ENCODE results near the gene NUP62CL.
"Not testable (repeated sequence)": the region's sequence is repeated elsewhere in the genome, so short reads cannot be mapped to it uniquely, and the experiment has no call there.

NUP62CL gene, protein sequence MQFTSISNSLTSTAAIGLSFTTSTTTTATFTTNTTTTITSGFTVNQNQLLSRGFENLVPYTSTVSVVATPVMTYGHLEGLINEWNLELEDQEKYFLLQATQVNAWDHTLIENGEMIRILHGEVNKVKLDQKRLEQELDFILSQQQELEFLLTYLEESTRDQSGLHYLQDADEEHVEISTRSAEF

DNA sequence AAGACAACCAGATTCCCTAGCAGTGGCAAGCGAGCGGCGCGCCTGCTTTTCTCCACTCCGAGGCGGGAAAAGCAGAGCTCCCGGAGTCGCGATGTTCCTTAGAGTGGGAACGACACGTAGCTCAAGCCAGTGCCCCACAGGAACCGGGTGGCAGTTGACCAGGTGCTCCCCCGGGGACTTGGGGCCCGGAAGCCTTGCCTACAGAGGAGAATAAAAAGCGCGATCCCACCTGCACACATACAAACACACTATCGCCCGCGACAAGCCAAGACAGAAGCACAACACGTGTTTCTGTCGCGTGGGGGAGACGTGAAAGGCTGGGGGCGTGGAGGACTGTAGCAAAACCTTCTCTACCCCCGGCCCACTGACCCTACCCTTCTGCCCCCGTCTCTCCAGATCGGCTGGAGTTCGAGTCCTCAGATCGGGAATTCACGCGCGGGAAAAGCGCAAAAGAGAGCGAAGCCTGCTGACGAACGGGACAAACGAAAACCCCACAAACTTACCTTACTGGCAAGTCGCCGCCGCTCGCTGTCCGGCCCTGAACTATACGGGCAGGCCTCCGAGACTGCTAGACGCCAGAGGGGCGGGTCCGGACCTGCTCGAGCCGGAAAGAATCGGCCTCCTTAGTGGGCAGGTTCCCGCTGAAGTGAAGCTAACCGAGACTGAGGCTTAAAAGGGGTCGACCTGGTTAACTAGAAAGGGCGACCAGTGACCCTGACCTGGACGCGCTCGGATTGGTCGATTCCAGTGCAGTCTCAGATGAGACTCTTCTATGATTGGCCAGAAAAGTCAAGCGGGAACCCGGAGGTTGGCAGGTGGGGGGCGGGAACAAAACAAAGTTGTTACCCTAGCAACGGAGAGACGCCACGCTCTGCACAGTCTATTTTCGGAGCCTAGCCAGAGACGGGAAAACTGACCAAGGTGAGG lies at the start of gene NUP62CL, which contains the start of gene DNAAF6:
NUP62CL (minus strand) TSS at position 664 of the 927 bp plus-strand sequence. CDS start 31,287 bp downstream, outside the sequence.
DNAAF6 (plus strand) TSS at position 842 of the 927 bp plus-strand sequence. CDS start 6,265 bp downstream, outside the sequence.
- DNase-seq (ENCODE audit: low read depth) = peak; percentile 74

DNA sequence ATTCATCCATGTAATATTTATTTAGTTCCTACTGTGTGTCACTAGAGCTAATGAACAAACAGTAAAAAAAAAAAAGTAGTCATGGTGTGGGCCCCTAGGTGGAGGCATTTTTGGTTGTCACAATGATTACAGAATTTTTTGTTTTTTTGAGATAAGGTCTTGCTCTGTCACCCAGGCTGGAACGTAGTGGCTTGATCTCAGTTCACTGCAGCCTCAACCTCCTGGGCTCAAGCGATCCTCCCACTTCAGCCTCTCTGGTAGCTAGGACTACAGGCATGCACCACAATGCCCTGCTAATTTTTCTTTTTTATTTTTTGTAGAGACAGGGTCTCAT lies 22.2 kb upstream of the NUP62CL start:
- no peak for DNase-seq (ENCODE audit: low read depth)

DNA sequence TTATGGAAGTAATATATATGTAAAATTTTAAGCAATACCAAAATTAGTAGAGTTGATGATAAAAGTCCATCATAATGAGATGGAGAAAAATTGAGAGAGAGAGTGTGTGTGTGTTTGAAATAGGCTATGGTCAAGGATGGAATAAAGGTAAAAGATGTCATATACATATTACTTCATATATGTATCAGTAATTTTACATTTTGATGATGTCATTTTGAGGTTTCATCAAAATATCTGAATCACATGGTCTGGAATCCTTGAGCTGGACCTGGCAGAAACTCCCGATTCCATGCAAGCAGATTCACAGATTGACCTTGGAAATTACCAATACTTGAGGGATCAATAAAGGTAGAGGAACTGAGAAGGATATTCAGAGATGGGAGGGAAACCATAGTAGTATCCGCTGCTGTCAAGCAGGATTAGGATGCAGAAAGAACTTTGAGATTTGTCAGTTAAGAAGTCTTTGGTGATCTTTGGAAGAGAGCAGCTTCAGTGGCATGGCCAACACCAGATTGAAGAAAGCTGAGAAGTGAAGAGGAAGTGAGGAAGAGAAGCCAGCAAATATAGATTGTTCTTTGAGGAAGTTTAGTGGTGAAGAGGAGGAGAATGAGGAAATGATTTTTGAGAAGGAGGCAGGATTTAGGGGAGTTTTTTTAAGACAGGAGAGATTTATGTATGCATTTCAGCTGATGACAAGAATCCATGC lies 21.7 kb upstream of the NUP62CL start:
- no peak for DNase-seq (ENCODE audit: low read depth)

DNA sequence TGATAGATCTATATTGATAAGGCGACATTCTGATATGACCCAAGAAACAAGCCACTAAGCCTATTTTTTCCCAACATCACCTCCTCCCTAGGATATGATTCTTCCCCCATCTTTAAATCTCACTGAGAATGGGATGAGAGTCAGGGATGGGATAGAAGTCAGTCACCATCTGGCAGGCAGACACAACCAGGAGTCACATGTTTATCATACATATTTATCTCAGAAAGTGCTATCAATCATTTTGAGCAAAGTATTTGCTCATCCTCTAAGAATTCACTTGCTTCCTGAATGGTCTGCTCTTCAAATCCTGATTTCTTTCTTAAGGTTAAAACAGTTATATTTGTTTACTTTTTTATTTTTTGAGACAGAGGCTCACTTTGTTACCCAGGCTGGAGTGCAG lies 20.5 kb upstream of the NUP62CL start:
- DNase-seq (ENCODE audit: low read depth) = no peak

DNA sequence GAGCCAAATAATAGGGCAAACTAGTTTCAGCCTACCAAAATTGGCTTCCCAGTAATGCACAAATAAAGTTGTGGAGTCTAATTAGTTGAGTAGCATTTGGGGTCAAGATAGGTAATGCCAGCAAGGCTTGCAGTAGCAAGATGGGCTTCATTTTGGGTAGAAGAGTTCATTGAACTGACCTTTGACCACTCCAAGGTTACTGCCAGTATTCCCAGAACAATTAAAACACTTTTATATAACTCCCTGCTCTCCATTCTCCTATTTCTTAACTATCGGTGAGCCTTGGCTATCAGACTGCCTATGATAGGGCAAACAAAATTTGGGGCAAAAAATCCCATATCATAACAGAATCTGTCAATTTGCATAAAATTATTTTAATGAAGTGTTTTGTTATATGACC lies 7.2 kb upstream of the NUP62CL start:
- DNase-seq (ENCODE audit: low read depth) = no peak

DNA sequence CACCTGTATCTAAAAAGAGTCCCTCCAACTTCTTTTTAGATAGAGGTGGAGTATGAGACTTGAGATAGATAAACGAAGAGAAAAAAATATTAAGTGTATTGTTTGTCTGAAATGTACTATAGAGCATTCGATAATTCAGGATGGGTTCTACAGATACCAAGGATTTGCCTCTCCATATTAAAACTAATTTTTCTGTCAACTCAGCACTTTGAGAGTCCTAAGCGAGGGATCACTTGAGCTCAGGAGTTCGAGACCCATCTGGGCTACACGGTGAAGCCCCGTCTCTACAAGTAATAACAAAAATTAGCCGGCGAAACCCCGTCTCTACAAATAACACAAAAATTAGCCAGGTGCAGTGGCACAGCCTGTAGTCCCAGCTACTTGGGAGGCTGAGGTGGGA lies 1.7 kb upstream of the NUP62CL start:
- DNase-seq (ENCODE audit: low read depth) = no peak

DNA sequence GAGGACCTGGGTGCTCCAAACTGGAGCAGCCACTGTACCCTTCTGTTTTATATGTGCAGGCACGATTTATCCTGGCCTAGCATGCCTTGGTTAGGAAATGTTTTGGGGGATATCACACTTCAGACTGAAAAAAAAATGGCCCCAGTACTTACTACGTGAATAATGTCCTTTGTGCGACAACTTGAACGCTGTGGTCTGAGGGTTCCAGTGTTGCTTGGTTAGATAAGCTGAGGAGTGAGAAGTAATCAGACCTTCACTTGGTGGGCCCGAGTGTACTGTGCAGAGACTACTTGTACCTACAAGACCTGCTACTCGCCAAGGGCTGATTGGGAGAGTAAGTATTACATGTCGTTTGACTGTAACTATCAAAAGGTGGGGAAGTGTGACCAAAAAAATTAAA lies 856 bp upstream of the NUP62CL start:
- peak; percentile 65 for DNase-seq (ENCODE audit: low read depth)

DNA sequence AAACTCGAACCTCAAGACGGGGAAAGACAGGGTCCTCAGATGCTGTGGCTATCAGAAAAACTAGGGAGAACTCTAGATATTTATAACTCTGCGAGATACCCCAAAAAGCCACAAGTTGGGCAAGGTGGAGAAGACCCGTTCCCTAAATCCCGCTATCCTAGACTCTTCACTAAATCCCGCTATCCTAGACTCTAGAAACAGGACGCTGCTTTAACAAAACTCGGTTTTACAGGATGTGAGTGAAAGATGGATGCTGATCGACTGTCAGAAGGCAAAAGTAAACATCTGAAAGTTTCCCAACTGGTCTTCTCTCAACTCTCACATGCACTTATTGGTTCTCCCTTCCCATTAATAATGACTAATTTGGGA lies 448 bp upstream of the NUP62CL start:
- no peak for DNase-seq (ENCODE audit: low read depth)

DNA sequence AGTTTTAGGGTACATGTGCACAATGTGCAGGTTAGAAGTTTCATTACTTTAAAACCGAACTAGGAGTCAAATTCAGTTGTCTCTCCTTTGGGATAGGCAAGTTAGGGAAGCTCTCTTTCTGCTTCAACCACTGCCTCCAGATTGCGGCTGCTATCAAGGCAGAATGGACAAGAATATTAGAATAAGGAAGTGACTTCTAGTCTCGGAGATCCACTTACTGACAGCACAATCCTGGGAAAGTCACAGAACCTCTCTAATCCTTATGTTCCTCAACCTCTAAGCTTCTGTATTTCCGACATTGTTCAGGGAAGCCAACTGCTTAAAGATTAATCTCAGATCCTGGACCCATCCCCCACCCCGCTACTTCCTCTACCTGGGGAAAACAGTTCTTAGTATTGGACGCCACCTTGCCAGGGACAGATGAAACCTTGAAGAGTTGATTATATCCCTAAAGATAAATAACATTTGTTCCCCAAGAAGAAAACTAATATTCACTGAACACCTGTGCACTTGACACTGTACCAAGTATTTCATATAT lies 2.1 kb downstream of the NUP62CL start:
- no peak for DNase-seq (ENCODE audit: low read depth)

DNA sequence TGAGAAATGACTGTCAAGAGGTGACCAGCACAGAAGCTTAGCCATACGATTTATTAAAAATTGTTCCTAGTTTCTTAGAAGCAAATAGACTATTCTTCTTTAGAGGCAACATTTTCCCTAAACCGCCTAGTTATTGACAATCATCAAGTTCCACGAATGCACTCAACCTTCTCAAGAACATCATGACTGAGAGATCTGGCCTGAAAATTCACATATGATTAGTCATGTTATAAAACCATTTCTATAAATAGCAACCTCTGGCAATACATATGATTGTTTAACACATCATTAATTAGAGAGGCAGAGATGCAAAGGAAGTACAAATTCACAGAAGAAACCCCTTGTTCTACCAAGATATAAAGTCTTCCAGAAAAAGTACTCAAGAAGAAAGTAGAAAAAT lies 6.7 kb downstream of the NUP62CL start:
- DNase-seq (ENCODE audit: low read depth) = no peak

DNA sequence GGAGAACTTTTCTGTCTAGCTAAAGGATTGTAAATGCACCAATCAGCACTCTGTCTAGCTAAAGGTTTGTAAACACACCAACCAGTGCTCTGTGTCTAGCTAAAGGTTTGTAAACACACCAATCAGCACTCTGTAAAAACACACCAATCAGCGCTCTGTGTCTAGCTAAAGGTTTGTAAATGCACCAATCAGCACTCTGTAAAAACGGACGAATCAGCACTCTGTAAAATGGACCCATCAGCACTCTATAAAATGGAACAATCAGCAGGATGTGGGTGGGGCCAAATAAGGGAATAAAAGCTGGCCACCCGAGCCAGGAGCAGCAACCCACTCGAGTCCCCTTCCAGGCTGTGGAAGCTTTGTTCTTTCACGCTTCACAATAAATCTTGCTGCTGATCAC lies 8.2 kb downstream of the NUP62CL start:
- not testable (repeated sequence) for DNase-seq (ENCODE audit: low read depth)

DNA sequence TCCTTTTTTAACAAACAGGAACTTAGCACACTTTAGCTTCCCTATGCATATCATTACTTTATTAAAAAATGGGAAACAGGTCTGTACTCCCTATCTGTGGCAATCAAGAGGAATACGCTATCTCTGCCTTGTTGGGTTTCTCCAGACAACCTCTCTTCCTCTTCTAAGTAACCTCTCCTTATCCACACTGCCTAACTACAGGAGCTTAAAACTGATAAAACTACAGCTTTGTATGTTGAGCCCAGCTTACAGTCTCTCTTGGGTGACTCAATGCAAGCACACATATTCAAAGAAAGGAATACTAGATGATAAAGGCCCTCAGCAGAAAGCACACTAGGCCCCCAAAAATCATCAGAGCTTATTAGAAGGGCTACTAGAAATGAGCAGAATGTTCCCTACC lies 8.9 kb downstream of the NUP62CL start:
- DNase-seq (ENCODE audit: low read depth) = no peak

DNA sequence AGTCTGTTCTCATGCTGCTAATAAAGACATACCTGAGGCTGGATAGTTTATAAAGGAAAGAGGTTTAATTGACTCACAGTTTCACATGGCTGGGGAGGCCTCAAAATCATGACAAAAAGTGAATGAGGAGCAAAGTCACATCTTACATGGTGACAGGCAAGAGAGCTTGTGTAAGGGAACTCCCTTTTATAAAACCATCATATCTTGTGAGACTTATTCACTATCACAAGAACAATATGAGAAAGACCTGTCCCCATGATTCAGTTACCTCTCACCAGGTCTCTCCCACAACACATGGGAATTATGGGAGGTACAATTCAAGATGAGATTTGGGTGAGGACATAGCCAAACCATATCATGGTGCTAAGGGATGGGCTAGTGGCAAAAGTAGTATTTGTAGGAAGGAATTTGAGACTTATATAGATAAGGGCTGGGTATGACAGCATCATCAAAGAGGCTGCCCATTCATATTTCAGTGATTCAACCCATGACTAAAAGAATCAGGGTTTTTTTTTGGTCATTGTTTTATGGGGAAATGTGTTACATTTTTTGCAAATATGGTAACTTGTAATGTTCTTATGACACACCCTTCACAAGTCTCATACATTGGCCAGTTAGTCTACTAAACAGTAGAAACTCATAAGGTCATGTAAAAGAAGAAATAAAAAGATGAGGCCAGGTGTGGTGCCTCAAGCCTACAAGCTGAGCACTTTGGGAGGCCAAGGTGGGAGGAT lies 34.7 kb downstream of the NUP62CL start:
- DNase-seq (ENCODE audit: low read depth) = no peak

DNA sequence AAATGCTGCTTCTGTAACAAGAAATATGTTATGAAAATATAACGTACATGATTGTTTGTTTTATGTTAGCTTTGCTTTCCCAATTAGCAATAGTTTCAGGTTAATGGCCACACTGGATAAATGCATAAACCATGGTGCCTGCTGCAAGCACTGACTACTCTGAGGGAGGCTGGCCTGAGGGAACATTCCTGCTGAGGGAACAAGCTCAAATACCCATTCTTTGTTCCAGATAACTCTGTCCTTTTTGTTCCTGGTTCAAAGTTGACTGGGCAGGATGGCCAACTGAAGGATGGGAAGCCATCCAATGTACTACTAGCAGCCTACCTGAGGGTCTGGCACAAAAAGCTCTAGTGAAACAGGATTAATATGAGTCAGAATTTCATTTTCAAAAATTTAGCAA lies 37.5 kb downstream of the NUP62CL start:
- DNase-seq (ENCODE audit: low read depth) = no peak

DNA sequence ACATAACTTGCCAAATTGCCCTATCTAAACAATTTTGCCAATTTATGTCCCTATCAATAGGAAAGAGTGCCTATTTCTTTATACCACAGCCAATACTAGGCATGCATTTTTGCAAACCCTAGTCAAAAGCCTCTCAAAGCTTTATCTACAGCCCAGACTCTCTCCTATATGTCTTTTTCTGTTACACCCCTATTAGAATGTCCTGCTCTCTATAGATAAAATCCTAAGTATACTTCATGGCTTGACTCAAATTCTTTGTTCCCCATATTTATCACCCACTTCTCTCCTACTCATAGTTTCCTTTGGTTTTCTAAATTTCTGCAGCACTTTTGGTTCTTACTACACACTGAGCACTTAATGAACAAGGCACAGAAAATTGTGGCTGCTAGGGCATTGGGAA lies 38.0 kb downstream of the NUP62CL start:
- no peak for DNase-seq (ENCODE audit: low read depth)

DNA sequence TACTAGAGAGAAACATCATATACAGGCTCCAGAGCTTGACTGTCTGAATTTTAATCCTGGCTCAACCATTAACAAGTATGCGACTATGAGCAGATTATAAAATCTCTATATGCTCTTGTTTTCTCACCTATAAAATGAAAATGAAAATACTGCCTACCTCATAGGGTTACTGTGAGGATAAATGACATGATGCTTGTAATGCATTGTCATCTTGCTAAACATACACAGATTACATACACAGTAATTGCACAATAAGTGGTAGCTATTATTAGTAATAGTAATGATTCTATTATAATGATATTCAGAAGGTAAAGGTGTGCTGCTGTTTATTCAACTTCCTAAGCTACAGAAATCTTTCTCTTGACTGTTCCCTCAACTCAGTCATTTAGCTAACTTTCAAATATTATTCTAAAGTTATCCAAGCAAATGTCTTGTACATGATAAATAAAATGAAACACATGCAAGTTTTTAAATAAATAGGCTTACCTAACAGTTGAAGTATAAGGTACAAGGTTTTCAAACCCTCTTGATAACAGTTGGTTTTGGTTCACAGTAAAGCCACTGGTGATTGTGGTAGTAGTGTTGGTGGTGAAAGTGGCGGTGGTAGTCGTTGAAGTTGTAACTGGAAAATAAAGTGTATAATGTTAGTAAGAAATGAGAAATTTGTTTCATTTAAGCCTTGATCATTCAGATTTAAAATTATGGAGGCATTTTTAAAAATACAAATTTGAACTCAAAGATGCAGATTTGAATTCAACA lies 38.9 kb downstream of the NUP62CL start:
- no peak for DNase-seq (ENCODE audit: low read depth)

DNA sequence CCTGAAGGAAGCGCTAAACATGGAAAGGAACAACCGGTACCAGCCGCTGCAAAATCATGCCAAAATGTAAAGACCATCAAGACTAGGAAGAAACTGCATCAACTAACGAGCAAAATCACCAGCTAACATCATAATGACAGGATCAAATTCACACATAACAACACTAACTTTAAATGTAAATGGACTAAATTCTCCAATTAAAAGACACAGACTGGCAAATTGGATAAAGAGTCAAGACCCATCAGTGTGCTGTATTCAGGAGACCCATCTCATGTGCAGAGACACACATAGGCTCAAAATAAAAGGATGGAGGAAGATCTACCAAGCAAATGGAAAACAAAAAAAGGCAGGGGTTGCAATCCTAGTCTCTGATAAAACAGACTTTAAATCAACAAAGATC lies 48.6 kb downstream of the NUP62CL start:
- DNase-seq (ENCODE audit: low read depth) = not testable (repeated sequence)

DNA sequence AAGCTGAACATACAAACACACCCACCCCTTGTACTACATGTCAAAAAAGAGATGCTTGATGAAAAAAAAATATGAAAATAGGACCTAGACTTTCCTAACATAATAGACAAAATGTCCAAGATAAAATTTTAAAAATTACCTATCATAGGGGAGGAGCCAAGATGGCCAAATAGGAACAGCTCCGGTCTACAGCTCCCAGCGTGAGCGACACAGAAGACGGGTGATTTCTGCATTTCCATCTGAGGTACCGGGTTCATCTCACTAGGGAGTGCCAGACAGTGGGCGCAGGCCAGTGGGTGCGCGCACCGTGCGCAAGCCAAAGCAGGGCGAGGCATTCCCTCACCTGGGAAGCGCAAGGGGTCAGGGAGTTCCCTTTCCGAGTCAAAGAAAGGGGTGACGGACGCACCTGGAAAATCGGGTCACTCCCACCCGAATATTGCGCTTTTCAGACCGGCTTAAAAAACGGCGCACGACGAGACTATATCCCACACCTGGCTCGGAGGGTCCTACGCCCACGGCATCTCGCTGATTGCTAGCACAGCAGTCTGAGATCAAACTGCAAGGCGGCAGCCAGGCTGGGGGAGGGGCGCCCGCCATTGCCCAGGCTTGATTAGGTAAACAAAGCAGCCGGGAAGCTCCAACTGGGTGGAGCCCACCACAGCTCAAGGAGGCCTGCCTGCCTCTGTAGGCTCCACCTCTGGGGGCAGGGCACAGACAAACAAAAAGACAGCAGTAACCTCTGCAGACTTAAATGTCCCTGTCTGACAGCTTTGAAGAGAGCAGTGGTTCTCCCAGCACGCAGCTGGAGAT lies 50.4 kb downstream of the NUP62CL start:
- not testable (repeated sequence) for DNase-seq (ENCODE audit: low read depth)

DNA sequence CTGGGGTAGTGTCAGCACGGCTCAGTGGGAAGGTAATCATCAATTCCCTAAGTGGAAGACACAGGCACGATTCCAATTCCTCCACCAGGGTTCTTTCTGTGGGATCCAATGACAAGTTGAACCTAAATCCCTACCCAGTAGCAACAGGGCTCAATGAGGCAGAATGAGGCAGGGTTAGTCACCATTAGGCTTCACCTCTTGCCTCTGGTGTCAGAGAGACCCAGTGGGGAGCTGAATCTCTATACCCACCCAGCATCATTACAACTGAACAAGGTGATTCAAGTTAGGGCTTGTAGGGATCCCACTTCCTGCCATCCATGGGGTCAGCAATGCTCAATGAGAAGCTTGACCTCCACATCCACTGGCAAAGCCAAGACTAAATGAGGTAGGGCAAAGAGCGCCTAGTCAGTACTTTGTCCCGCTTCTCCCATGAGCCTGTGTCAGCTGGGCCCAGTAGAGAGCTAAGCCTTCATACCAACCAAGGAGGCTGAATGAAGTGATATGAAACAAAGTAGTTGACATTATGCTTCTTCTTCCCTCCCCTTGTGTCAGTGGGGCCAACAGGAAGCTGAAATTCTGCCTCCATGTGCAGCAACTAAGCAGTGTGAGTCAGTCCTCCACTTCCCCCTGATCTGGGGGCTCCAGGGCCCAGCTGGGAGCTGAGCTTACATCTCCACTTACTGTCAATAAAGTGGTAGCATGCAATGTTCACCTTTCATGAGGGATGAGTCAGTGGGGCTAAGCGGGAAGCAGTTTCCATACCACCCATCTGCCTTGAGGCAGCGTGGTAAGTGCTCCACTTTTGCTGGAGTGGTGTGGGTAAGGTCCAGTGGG lies 51.2 kb downstream of the NUP62CL start:
- no peak for DNase-seq (ENCODE audit: low read depth)

Measured in CMK (cell line).